GM21737 (cell line): ENCODE results near the gene AFAP1L1.
"Not testable (repeated sequence)": the region's sequence is repeated elsewhere in the genome, so short reads cannot be mapped to it uniquely, and the experiment has no call there.

Experiments used
- ATAC-seq: cut with Tn5 transposase; IDR thresholded peaks from one replicate; pipeline ENCODE4 v1.9.1; 2021; ENCODE audit warnings: mild to moderate bottlenecking, moderate library complexity; ENCODE audit not compliant: unreplicated experiment

AFAP1L1 gene

DNA sequence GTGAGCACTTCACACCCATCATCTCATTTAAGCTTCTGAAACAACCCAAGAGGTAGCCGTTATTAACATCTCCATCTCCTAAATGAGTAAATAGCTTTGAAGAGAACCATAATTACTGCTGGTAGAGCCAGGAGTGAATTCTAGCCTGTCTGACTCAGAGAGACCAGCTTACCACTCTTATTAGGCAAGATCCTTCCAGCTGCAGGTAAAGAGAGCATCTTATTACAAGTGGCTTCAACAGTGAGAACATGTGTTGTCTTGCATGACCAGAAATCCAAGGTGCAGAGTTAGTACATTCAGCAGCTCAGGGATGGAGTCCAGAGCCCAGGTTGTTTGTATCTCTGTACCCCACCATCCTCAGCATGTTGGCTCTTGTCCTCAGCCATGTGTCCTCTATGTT lies 10.9 kb upstream of the AFAP1L1 start:
- no peak for ATAC-seq

GRCh38 chr5:149261246-149261645 lies 10.4 kb upstream of the AFAP1L1 start:
- no peak for ATAC-seq

GRCh38 chr5:149262315-149262714 lies 9.3 kb upstream of the AFAP1L1 start:
- no peak for ATAC-seq

GRCh38 chr5:149264439-149265067 lies 7.1 kb upstream of the AFAP1L1 start:
- peak; percentile 77 for ATAC-seq

DNA sequence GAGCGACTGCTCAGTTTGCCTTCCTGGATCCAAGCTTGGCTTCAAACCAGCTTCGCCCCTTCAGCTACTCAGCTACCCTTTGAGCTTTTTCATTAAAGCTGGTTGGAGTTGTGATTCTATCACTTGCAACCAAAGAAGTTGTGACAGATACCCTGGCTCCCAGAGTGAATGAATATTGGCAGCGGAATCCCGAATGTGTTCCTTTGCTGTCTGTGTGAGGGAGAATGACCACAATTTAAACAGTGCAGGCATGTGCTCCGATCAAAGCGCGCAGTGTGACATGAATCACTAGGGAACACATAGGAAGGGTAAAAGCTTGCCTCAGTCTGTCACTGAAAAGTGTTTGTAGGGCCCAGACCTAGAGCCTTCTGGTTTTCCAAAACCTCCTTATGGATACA lies 6.6 kb upstream of the AFAP1L1 start:
- ATAC-seq: no peak

DNA sequence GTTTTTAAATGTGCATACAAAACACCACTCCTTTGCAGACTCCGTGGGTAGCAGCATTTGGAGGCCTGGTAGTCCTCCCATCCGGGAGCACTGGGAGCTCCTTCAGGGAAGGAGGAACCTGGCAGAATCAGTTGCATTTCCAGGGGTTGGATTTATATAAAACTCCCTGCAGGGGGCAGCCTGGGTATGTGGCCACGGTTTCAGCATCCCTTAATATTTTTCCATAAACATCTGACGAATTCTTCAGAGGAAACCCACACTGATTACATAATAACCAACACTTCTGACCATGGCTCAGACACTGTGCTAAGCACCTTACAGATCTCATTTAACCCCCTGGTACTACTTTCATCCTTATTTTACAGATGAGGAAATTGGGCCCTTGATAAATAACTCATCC lies 6.1 kb upstream of the AFAP1L1 start:
- no peak for ATAC-seq

GRCh38 chr5:149267241-149267973 lies 4.3 kb upstream of the AFAP1L1 start:
- ATAC-seq: no peak

GRCh38 chr5:149268928-149269557 lies 2.6 kb upstream of the AFAP1L1 start:
- no peak for ATAC-seq

DNA sequence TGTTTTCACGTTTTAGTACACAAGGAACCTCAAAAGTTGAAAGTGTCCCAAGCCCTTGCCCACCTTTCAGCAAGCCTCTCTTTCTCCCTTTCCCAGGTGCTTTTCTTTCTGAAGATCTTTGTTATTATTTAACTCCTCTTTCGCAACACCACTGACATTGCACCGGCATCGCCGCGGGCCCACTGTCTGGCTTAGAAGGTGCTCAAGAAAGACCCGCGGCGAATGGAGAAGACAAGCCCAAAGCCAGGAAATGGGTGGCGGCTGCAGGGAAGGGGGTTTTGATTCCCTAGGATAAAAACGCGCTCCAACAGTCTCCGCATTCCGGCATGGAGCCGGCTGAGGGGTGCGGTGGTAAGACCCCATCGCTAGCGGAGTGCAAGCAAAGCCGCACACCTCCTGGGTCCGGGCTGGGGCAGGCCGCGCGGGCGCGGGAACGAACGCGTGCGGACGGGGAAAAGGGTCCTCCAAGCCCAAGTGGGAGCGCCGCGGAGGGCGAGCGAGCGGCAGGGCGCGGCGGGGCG lies 404 bp upstream of the AFAP1L1 start:
- ATAC-seq: no peak

DNA sequence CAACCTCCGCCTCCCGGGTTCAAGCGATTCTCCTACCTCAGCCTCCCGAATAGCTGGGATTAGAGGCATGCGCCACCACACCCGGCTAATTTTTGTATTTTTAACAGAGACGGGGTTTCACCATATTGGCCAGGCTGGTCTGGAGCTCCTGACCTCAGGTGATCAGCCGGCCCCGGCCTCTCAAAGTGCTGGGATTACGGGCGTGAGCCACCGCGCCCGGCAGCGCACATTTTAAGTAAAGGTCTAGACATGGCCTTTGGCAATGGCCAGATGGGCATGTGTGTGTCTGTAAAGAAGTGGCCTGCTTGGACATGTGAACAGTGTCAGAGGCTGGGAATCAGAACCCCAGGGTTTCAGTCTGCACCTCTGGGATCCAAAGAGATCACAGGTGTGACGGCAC lies 1.1 kb downstream of the AFAP1L1 start:
- not testable (repeated sequence) for ATAC-seq

- ATAC-seq: no peak
Measured at GRCh38 chr5:149273237-149273636, 1.6 kb downstream of the AFAP1L1 start.

GRCh38 chr5:149273950-149274349 lies 2.3 kb downstream of the AFAP1L1 start:
- no peak for ATAC-seq

DNA sequence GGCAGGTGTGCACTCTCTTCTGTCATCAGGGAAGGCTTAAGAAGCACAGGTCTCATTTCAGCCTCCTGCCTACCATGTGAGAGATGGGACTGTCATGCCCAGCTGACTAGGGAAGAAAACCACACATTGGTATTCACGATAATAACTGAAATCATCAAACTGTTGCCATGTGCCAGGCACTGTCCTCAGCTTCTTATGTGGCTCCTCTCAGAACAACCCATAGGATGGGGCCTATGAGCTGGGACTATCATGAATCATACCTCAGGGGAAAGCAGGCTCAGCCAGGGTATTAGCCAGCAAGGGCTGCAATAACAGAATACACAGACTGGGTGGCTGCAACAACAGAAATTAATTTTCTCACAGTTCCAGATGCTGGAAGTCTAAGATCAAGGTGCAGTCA lies 3.3 kb downstream of the AFAP1L1 start:
- ATAC-seq: no peak

DNA sequence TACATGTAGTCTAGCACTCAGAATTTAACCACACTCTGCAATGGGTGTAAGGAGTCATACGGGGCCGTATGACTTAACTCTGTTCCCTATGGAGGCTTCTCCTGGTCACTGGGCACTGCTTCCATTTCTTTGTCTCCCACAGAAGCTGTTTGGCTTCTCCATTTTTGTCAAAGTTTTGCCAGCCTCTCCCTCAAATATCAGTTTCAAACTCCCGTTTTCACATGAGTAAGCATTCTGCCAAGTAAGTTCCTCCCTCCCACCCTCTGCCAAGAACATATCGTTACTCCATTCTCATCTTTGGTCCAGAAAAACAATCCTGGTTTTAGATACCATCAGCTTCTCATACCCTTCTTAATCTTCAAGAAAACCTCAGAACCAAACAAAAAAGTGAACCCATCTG lies 6.1 kb downstream of the AFAP1L1 start:
- ATAC-seq: no peak

- ATAC-seq: no peak
Measured at GRCh38 chr5:149278451-149279210, 7.0 kb downstream of the AFAP1L1 start.

DNA sequence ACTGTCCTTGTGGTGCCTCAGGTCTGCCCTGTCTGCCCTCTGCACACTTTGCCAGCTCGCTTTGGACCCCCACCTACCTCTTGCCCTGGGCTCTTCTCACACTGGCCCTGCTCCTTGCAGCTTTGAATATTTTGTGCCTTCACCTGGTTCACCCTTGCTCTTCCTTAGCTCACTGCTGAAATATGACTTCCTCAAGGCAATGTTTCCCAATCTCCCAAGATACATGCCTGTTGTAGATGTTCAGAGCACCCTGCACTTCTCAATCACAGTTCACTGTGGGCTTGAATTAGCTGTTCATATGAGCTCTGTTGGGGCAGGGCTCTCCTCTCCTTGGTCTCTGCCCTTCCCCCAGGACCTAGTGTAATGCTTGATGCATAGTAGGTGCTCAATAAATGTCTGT lies 8.0 kb downstream of the AFAP1L1 start:
- no peak for ATAC-seq

DNA sequence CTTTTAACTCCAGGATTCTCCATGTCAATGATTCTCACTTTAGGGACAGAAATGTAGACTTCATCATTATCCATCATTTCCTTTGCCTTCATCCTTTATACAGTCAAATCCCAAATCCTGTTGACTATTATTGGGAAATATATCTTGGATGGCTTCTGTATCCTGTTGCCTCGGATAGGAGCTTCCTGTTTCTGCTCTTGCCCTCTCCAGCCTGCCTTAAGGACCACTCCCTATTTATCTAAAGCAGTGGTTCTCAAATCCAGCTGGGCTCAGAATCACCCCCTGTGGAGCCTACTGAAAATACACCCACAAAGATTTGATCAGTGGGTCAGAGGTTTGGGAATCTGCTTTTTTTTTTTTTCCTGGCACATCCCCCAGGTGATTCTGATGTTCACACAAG lies 8.5 kb downstream of the AFAP1L1 start:
- ATAC-seq: no peak

GRCh38 chr5:149280802-149281201 lies 9.1 kb downstream of the AFAP1L1 start:
- ATAC-seq: no peak

- ATAC-seq: no peak
Measured at GRCh38 chr5:149282027-149282965, 10.6 kb downstream of the AFAP1L1 start.

DNA sequence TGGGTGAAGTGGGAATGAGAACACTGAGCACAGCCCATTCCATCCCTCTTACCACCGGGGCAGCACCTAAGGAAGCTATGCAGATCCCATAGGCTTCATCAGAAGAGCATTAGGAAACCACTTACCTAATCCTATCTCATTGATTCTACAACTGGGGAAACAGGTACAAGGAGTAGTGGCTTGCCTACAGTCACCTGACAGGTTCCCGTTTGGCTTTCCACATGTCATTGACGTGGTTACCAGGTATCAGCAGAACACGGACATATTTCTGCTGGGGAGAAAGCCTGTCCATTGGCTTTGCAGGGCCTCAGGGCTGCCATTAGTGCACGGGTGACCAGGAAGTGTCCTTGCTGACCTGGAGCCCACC lies 11.3 kb downstream of the AFAP1L1 start:
- no peak for ATAC-seq
